Esophagus squamous epithelium (tissue), 5 donors: Measurements from ENCODE around the gene KIF2C. TPM values are rescaled to one million over a fixed set of nuclear protein-coding genes. Genes with fewer than 3 reads are reported as not detected.
"Not testable (repeated sequence)": the region's sequence is repeated elsewhere in the genome, so short reads cannot be mapped to it uniquely, and the experiment has no call there.

Source experiments
- DNase-seq: peaks from one replicate; lab custom pipeline; 2025; lab: John Stamatoyannopoulos, UW
- H3K27ac ChIP-seq, 4 donors: fragments of 200-600 bp; sonication (generic); one replicate each; pipeline ENCODE4 v1.5.1; 2016 to 2019; ENCODE audit warnings: mild to moderate bottlenecking in 1 of 4
- H3K27me3 ChIP-seq, 4 donors: fragments of 200-600 bp; sonication (generic); 1 replicate in 3 of 4; 2 replicates in 1 of 4; pipeline versions ENCODE4 v1.5.1 to v1.6.0; 2017 to 2021; ENCODE audit warnings: antibody characterized with exemption in 1 of 4
- H3K36me3 ChIP-seq, 3 donors: fragments of 200-600 bp; sonication (generic); one replicate each; pipeline ENCODE4 v1.5.1; 2016 to 2019
- H3K4me1 ChIP-seq, 3 donors: fragments of 200-600 bp; sonication (generic); one replicate each; pipeline ENCODE4 v1.5.1; 2017 to 2019
- H3K4me3 ChIP-seq, 4 donors: fragments of 200-600 bp; sonication (generic); 1 replicate in 3 of 4; 2 replicates in 1 of 4; pipeline ENCODE4 v1.5.1; 2016 to 2019; ENCODE audit warnings: mild to moderate bottlenecking in 2 of 4, moderate library complexity in 1 of 4
- H3K9me3 ChIP-seq, 3 donors: fragments of 200-600 bp; sonication (generic); one replicate each; pipeline ENCODE4 v1.5.1; 2016 to 2019
- CTCF ChIP-seq, 6 experiments: fragments of 450-650 bp in 4 of 6; fragments of 200-600 bp in 2 of 6; sonication (generic) in 2 of 6; IDR thresholded peaks; one replicate each; pipeline ENCODE4 v1.5.1; 2016 to 2019; ENCODE audit warnings: antibody characterized with exemption in 6 of 6, mild to moderate bottlenecking in 4 of 6, moderate library complexity in 4 of 6
- POLR2A ChIP-seq, 4 donors: fragments of 450-650 bp; IDR thresholded peaks; one replicate each; pipeline ENCODE4 v1.6.1; 2017; ENCODE audit warnings: antibody characterized with exemption in 4 of 4, mild to moderate bottlenecking in 4 of 4, moderate library complexity in 3 of 4
- WGBS, 2 donors: methylation state at CpG; one replicate each; pipeline ENCODE4 v1.1.5; 2018; 5-methylcytosine and 5-hydroxymethylcytosine counted together
- intact Hi-C: fragments of 100-400 bp; cut with DNase I; formaldehyde crosslinking; loops from one replicate; pipeline ENCODE4 v1.15.0; 2022
- total RNA-seq, 4 donors: library from RNA; depleted of rRNA; stranded (reverse); fragments of >200 nt; gene quantifications; one replicate each; pipeline ENCODE4 v1.1.0, GENCODE V29; 2016
- donor health status: DM: yes; HTN: yes; CAD: no.

Gene KIF2C
- total RNA-seq, 4 donors from 2014 or later: 4.8 to 17.9 (median 9.4) TPM

- Histone ChIP-seq H3K27me3 (no peaks in the 10 kb centered on the region), H3K4me1 (no peaks in the 10 kb centered on the region), H3K9me3 (no peaks in the 10 kb centered on the region), H3K4me3 (no peak overlapping the region), H3K36me3 (peaks cover 0 to 88% (median 4%) of the 10 kb centered on the region in 3 donors), H3K27ac (no peak overlapping the region)
- no peak for DNase-seq
- intact Hi-C loops: no loop called here
- TF ChIP-seq POLR2A (IDR thresholded peaks at IDR 0.05): no peak
- TF ChIP-seq CTCF (IDR thresholded peaks at IDR 0.05): no peak
- 40 to 66% methylated on average over 1 to 4 of the region's 11 CpGs for WGBS, 2 donors
These were observed 19.4 kb downstream of the KIF2C start for GRCh38 chr1:44759077-44759476.

DNA sequence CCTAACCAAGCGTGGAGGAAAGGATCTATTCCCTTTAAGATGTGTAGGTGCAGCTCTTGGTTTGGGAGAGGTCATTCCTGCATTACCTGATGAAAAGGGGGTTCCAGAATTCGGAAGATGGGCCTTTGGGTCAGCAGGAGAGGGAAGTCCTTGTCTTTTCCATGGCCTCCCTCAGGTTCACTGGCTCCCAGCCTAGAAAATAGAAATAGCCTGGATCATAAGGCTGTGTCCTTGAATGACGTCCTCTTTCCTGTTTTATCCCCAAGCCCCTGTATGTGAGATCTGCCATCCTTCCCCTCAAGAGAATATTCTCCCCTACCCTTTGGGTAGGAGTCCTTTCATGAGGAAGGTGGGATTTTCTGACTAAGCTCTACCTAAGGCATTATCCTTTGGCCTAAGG lies 21.2 kb downstream of the KIF2C start:
- no peak for DNase-seq
- no peaks in the 10 kb centered on the region for H3K9me3 ChIP-seq
- no peaks in the 10 kb centered on the region for H3K4me1 ChIP-seq
- no peak overlapping the region for H3K27ac ChIP-seq
- TF ChIP-seq CTCF (IDR thresholded peaks at IDR 0.05): no peak
- no peak for TF ChIP-seq POLR2A (IDR thresholded peaks at IDR 0.05)
- no peaks in the 10 kb centered on the region for H3K27me3 ChIP-seq
- 91 to 96% methylated on average over 2 to 3 of the region's 3 CpGs for whole genome bisulfite sequencing, 2 donors
- intact Hi-C loops: no loop called here
- H3K4me3 ChIP-seq: no peak overlapping the region
- H3K36me3 ChIP-seq: peaks cover 0 to 75% (median 4%) of the 10 kb centered on the region in 3 donors

DNA sequence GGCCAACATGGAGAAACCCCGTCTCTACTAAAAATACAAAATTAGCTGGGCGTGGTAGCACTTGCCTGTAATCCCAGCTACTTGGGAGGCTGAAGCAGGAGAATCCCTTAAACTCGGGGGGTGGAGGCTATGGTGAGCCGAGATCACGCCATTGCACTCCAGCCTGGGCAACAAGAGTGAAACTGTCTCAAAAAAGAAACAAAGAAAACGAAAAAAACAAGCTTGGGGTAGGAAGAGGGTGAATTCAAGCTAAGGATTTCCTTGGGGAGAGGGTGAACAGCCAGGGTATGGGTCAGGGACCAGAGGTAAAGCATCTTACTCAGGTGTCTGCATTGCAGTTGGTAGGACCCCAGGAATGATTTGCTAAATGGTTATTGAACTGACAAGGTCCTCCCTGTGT lies 26.8 kb downstream of the KIF2C start:
- H3K4me1 ChIP-seq, H3K27ac ChIP-seq, intact Hi-C loops, H3K4me3 ChIP-seq, DNase-seq, H3K9me3 ChIP-seq, H3K27me3 ChIP-seq: not testable (repeated sequence)
- WGBS, 2 donors: 89 to 93% methylated on average over 6 of the region's 6 CpGs
- H3K36me3 ChIP-seq: peaks cover 0 to 45% (median 0%) of the 10 kb centered on the region in 3 donors

- intact Hi-C loops: loop anchor here (5.0 kb wide), 1 partner anchor 43 kb away; the partner anchor contains the start of gene RNU5D-1
- peak within 1 kb of the TSS; percentile 92 to 100 (median 96) for H3K27ac ChIP-seq
- H3K27me3 ChIP-seq: no peaks in the 10 kb centered on the region
- H3K9me3 ChIP-seq: no peaks in the 10 kb centered on the region
- WGBS, 2 donors: 0% methylated on average over 11 to 19 of the region's 65 CpGs
- peaks cover 10 to 39% (median 26%) of the 10 kb centered on the region in 3 donors for H3K36me3 ChIP-seq
- TF ChIP-seq POLR2A (IDR thresholded peaks at IDR 0.05) (peak in 3 of 4 donors; percentile 93 to 98 (median 96)), CTCF (IDR thresholded peaks at IDR 0.05) (peak in 1 of 6 experiments; percentile 31)
- peaks cover 17 to 46% (median 23%) of the 10 kb centered on the region in 3 donors for H3K4me1 ChIP-seq
- H3K4me3 ChIP-seq: peak within 1 kb of the TSS; percentile 59 to 99 (median 81)
- DNase-seq: peak; percentile 72
These were observed 35.7 kb downstream of the KIF2C start, which contains the start of gene RPS8 for GRCh38 chr1:44775078-44775929. Gene RPS8 (plus strand): TSS chr1:44775540. CDS start chr1:44775597, 57 bp downstream.

GRCh38 chr1:44775930-44776729 lies 36.5 kb downstream of the KIF2C start:
- Histone ChIP-seq H3K9me3 (no peaks in the 10 kb centered on the region), H3K4me1 (peaks cover 17 to 46% (median 23%) of the 10 kb centered on the region in 3 donors), H3K27me3 (no peaks in the 10 kb centered on the region), H3K27ac (peak overlapping the region; percentile 92 to 100 (median 96)), H3K36me3 (peaks cover 10 to 47% (median 32%) of the 10 kb centered on the region in 3 donors), H3K4me3 (peak overlapping the region; percentile 59 to 99 (median 81))
- 0 to 7% methylated on average over 5 to 8 of the region's 36 CpGs for WGBS, 2 donors
- intact Hi-C loops: loop anchor here (5.0 kb wide), 1 partner anchor 44 kb away; the partner anchor contains the start of gene RNU5D-1
- TF ChIP-seq CTCF (IDR thresholded peaks at IDR 0.05) (no peak), POLR2A (IDR thresholded peaks at IDR 0.05) (no peak)
- DNase-seq: no peak
